ENCODE results near the gene WIPF3.
"Not testable (repeated sequence)": the region's sequence is repeated elsewhere in the genome, so short reads cannot be mapped to it uniquely, and the experiment has no call there.

The WIPF3 gene

GRCh38 chr7:29955799-29956486, 149.6 kb downstream of the WIPF3 start:
- peak in 1 of 2 donors; percentile 8 for DNase-seq (ENCODE audit: low spot score in 2 of 2)
- Mint-ChIP-seq H3K4me3 (no peak overlapping the region), H3K27ac (peak overlapping the region; percentile 33)

GRCh38 chr7:29956487-29956836, 150.2 kb downstream of the WIPF3 start:
- no peaks in the 10 kb centered on the region for H3K9me3 Mint-ChIP-seq
- ATAC-seq (peak; percentile 55), DNase-seq (ENCODE audit: low spot score in 2 of 2) (no peak)
- H3K27ac Mint-ChIP-seq = peak overlapping the region; percentile 33
- peaks cover 10% of the 10 kb centered on the region for H3K36me3 Mint-ChIP-seq
- peaks cover 21% of the 10 kb centered on the region for H3K4me1 Mint-ChIP-seq
- no peak overlapping the region for H3K4me3 Mint-ChIP-seq

More at GRCh38 chr7:29955799-29956486, 149.6 kb downstream of the WIPF3 start:
- H3K4me1 Mint-ChIP-seq = peaks cover 21% of the 10 kb centered on the region
- H3K36me3 Mint-ChIP-seq = peaks cover 14% of the 10 kb centered on the region
- peak; percentile 89 for ATAC-seq
- no peaks in the 10 kb centered on the region for H3K9me3 Mint-ChIP-seq

- Mint-ChIP-seq H3K4me1 (peaks cover 21% of the 10 kb centered on the region), H3K9me3 (no peaks in the 10 kb centered on the region), H3K27ac (no peak overlapping the region), H3K4me3 (no peak overlapping the region), H3K36me3 (no peaks in the 10 kb centered on the region)
- ATAC-seq (no peak), DNase-seq (ENCODE audit: low spot score in 2 of 2) (no peak)
Measured at GRCh38 chr7:29957521-29958310, 151.4 kb downstream of the WIPF3 start.

GRCh38 chr7:29958667-29959358, 152.5 kb downstream of the WIPF3 start:
- H3K4me3 Mint-ChIP-seq = no peak overlapping the region
- H3K27ac Mint-ChIP-seq = no peak overlapping the region
- peaks cover 21% of the 10 kb centered on the region for H3K4me1 Mint-ChIP-seq
- H3K9me3 Mint-ChIP-seq = no peaks in the 10 kb centered on the region
- no peaks in the 10 kb centered on the region for H3K36me3 Mint-ChIP-seq
- ATAC-seq (no peak), DNase-seq (ENCODE audit: low spot score in 2 of 2) (no peak)

GRCh38 chr7:29961611-29962010, 155.3 kb downstream of the WIPF3 start:
- H3K9me3 Mint-ChIP-seq; H3K36me3 Mint-ChIP-seq; DNase-seq (ENCODE audit: low spot score in 2 of 2); H3K4me3 Mint-ChIP-seq; ATAC-seq; H3K27ac Mint-ChIP-seq; H3K4me1 Mint-ChIP-seq: not testable (repeated sequence)

GRCh38 chr7:29962035-29962434, 155.7 kb downstream of the WIPF3 start:
- Mint-ChIP-seq H3K36me3 (peaks cover under 1% of the 10 kb centered on the region), H3K27ac (no peak overlapping the region), H3K9me3 (no peaks in the 10 kb centered on the region), H3K4me3 (no peak overlapping the region), H3K4me1 (peaks cover 8% of the 10 kb centered on the region)
- ATAC-seq (no peak), DNase-seq (ENCODE audit: low spot score in 2 of 2) (no peak)

- no peak overlapping the region for H3K4me3 Mint-ChIP-seq
- no peaks in the 10 kb centered on the region for H3K9me3 Mint-ChIP-seq
- DNase-seq (ENCODE audit: low spot score in 2 of 2) (no peak), ATAC-seq (no peak)
- no peak overlapping the region for H3K27ac Mint-ChIP-seq
- peaks cover 15% of the 10 kb centered on the region for H3K36me3 Mint-ChIP-seq
- peaks cover 12% of the 10 kb centered on the region for H3K4me1 Mint-ChIP-seq
Measured at GRCh38 chr7:29965030-29965429, 158.7 kb downstream of the WIPF3 start.
